Amniotic stem cell (primary cell): ENCODE data around the gene NFKBIB.
"Not testable (repeated sequence)": the region's sequence is repeated elsewhere in the genome, so short reads cannot be mapped to it uniquely, and the experiment has no call there.

Experiments
- DNase-seq: peaks from one replicate; lab custom pipeline; 2025; lab: John Stamatoyannopoulos, UW

NFKBIB gene

GRCh38 chr19:38899447-38900201, at the start of gene NFKBIB, which contains the start of gene SIRT2:
NFKBIB (plus strand) TSS chr19:38899969; CDS start chr19:38900033, 64 bp downstream.
SIRT2 (minus strand) TSS chr19:38899618; CDS start chr19:38899521, 97 bp downstream.
- peak; percentile 100 for DNase-seq

- no peak for DNase-seq
These were observed 49.3 kb upstream of the NFKBIB start for GRCh38 chr19:38850436-38850975.

GRCh38 chr19:38850976-38851621, 48.7 kb upstream of the NFKBIB start:
- DNase-seq = no peak

- peak; percentile 80 for DNase-seq
These were observed 48.0 kb upstream of the NFKBIB start for GRCh38 chr19:38851622-38852230.

GRCh38 chr19:38852231-38853044, 47.3 kb upstream of the NFKBIB start:
- DNase-seq = peak; percentile 54

- DNase-seq = no peak
These were observed 46.6 kb upstream of the NFKBIB start for GRCh38 chr19:38853214-38853613.

GRCh38 chr19:38854961-38855360, 44.8 kb upstream of the NFKBIB start:
- not testable (repeated sequence) for DNase-seq

- not testable (repeated sequence) for DNase-seq
These were observed 44.0 kb upstream of the NFKBIB start for GRCh38 chr19:38855751-38856150.

GRCh38 chr19:38856813-38857212, 43.0 kb upstream of the NFKBIB start:
- no peak for DNase-seq

- not testable (repeated sequence) for DNase-seq
These were observed 40.1 kb upstream of the NFKBIB start for GRCh38 chr19:38859631-38860204.

GRCh38 chr19:38861368-38861767, 38.4 kb upstream of the NFKBIB start:
- DNase-seq = no peak

- no peak for DNase-seq
These were observed 37.3 kb upstream of the NFKBIB start for GRCh38 chr19:38862321-38863059.

- DNase-seq = no peak
These were observed 32.5 kb upstream of the NFKBIB start for GRCh38 chr19:38867171-38867780.

GRCh38 chr19:38868551-38868950, 31.2 kb upstream of the NFKBIB start:
- no peak for DNase-seq

GRCh38 chr19:38869160-38869835, 30.5 kb upstream of the NFKBIB start:
- no peak for DNase-seq

- no peak for DNase-seq
These were observed 29.7 kb upstream of the NFKBIB start for GRCh38 chr19:38869836-38870607.

GRCh38 chr19:38870612-38871011, 29.2 kb upstream of the NFKBIB start:
- no peak for DNase-seq

GRCh38 chr19:38873400-38873799, 26.4 kb upstream of the NFKBIB start:
- not testable (repeated sequence) for DNase-seq
